Measurements from ENCODE around the gene LRIT2. TPM values are rescaled to one million over a fixed set of nuclear protein-coding genes. Genes with fewer than 3 reads are reported as not detected.

Gene LRIT2
- total RNA-seq, 1 donor from 2014 or later, result not detected

GRCh38 chr10:84241185-84241790, 15.9 kb upstream of the LRIT2 start, which contains the start of gene LRIT1:
TSS of gene LRIT1 (minus strand) at chr10:84241546. CDS start at chr10:84241439, 107 bp downstream.
- CTCF ChIA-PET, result no interaction called here
- no peak for ATAC-seq (ENCODE audit: low read depth)
- Mint-ChIP-seq H3K36me3 (ENCODE audit: low read depth) (no peaks in the 10 kb centered on the region), H3K27ac (no peak within 1 kb of the TSS), H3K4me1 (no peaks in the 10 kb centered on the region), H3K4me3 (no peak within 1 kb of the TSS), H3K9me3 (no peaks in the 10 kb centered on the region), H3K27me3 (peaks cover 11% of the 10 kb centered on the region)
- POLR2A ChIA-PET, result no interaction called here
- TF ChIP-seq CTCF (IDR thresholded peaks at IDR 0.05), result no peak
- DNase-seq, result no peak
- intact Hi-C loops (cut with micrococcal nuclease), result no loop called here

GRCh38 chr10:84238909-84239308, 13.6 kb upstream of the LRIT2 start:
- no peak for ATAC-seq (ENCODE audit: low read depth)
- no peak for DNase-seq
- CTCF ChIA-PET, result no interaction called here

GRCh38 chr10:84237199-84238051, 12.1 kb upstream of the LRIT2 start:
- no peak overlapping the region for H3K4me3 Mint-ChIP-seq
- no peak for TF ChIP-seq CTCF (IDR thresholded peaks at IDR 0.05)
- DNase-seq (no peak), ATAC-seq (ENCODE audit: low read depth) (no peak)
- H3K36me3 Mint-ChIP-seq (ENCODE audit: low read depth), result no peaks in the 10 kb centered on the region
- POLR2A ChIA-PET, result no interaction called here
- intact Hi-C loops (cut with micrococcal nuclease), result no loop called here
- CTCF ChIA-PET, result no interaction called here
- no peaks in the 10 kb centered on the region for H3K4me1 Mint-ChIP-seq
- peaks cover 13% of the 10 kb centered on the region for H3K27me3 Mint-ChIP-seq
- no peaks in the 10 kb centered on the region for H3K9me3 Mint-ChIP-seq
- no peak overlapping the region for H3K27ac Mint-ChIP-seq

More at GRCh38 chr10:84238909-84239308, 13.6 kb upstream of the LRIT2 start:
- intact Hi-C loops (cut with micrococcal nuclease), result no loop called here
- POLR2A ChIA-PET, result no interaction called here
- H3K27me3 Mint-ChIP-seq, result peaks cover 13% of the 10 kb centered on the region
- no peaks in the 10 kb centered on the region for H3K4me1 Mint-ChIP-seq
- no peaks in the 10 kb centered on the region for H3K36me3 Mint-ChIP-seq (ENCODE audit: low read depth)
- no peak overlapping the region for H3K27ac Mint-ChIP-seq
- no peak overlapping the region for H3K4me3 Mint-ChIP-seq
- H3K9me3 Mint-ChIP-seq, result no peaks in the 10 kb centered on the region
- no peak for TF ChIP-seq CTCF (IDR thresholded peaks at IDR 0.05)

GRCh38 chr10:84236807-84237198, 11.5 kb upstream of the LRIT2 start:
- Mint-ChIP-seq H3K27me3 (peaks cover 15% of the 10 kb centered on the region), H3K4me1 (no peaks in the 10 kb centered on the region), H3K27ac (no peak overlapping the region), H3K9me3 (no peaks in the 10 kb centered on the region), H3K36me3 (ENCODE audit: low read depth) (no peaks in the 10 kb centered on the region), H3K4me3 (no peak overlapping the region)
- intact Hi-C loops (cut with micrococcal nuclease), result no loop called here
- ATAC-seq (ENCODE audit: low read depth), result no peak
- ChIA-PET CTCF (no interaction called here), POLR2A (interaction anchor here (0.5 kb wide), 1 partner anchor 91 kb away, joined by 3 read pairs; no protein-coding TSS in a partner anchor)
- DNase-seq, result no peak
- no peak for TF ChIP-seq CTCF (IDR thresholded peaks at IDR 0.05)

GRCh38 chr10:84235096-84235495, 9.8 kb upstream of the LRIT2 start:
- CTCF ChIA-PET, result no interaction called here
- peaks cover 15% of the 10 kb centered on the region for H3K27me3 Mint-ChIP-seq
- H3K27ac Mint-ChIP-seq, result no peak overlapping the region
- H3K4me1 Mint-ChIP-seq, result no peaks in the 10 kb centered on the region
- H3K36me3 Mint-ChIP-seq (ENCODE audit: low read depth), result no peaks in the 10 kb centered on the region
- ATAC-seq (ENCODE audit: low read depth) (no peak), DNase-seq (no peak)
- no peak for TF ChIP-seq CTCF (IDR thresholded peaks at IDR 0.05)
- intact Hi-C loops (cut with micrococcal nuclease), result no loop called here
- H3K4me3 Mint-ChIP-seq, result no peak overlapping the region
- H3K9me3 Mint-ChIP-seq, result no peaks in the 10 kb centered on the region
- POLR2A ChIA-PET, result no interaction called here
